Fibroblast of the conjunctiva (primary cell): ENCODE data around the gene SPATA6.
"Not testable (repeated sequence)": the region's sequence is repeated elsewhere in the genome, so short reads cannot be mapped to it uniquely, and the experiment has no call there.

ENCODE experiments used
- DNase-seq: peaks from one replicate; pipeline ENCODE4 v3.0.0-alpha.2; 2010; ENCODE audit warnings: low read depth

Gene SPATA6

GRCh38 chr1:48356901-48357300, 115.1 kb downstream of the SPATA6 start:
- DNase-seq: no peak

GRCh38 chr1:48344373-48344772, 127.6 kb downstream of the SPATA6 start:
- DNase-seq: no peak

- DNase-seq: no peak
These were observed 130.8 kb downstream of the SPATA6 start for GRCh38 chr1:48341221-48341620.

GRCh38 chr1:48338257-48338656, 133.7 kb downstream of the SPATA6 start:
- no peak for DNase-seq

- no peak for DNase-seq
These were observed 138.7 kb downstream of the SPATA6 start for GRCh38 chr1:48333316-48333715.

- no peak for DNase-seq
These were observed 139.9 kb downstream of the SPATA6 start for GRCh38 chr1:48332115-48332514.

- no peak for DNase-seq
These were observed 142.1 kb downstream of the SPATA6 start for GRCh38 chr1:48329905-48330304.

GRCh38 chr1:48329486-48329885, 142.5 kb downstream of the SPATA6 start:
- no peak for DNase-seq

- not testable (repeated sequence) for DNase-seq
These were observed 160.2 kb downstream of the SPATA6 start for GRCh38 chr1:48311829-48312228.

GRCh38 chr1:48309564-48310082, 162.4 kb downstream of the SPATA6 start:
- no peak for DNase-seq

- DNase-seq: no peak
These were observed 169.4 kb downstream of the SPATA6 start for GRCh38 chr1:48302652-48303051.

GRCh38 chr1:48294656-48295055, 177.3 kb downstream of the SPATA6 start:
- DNase-seq: no peak

- not testable (repeated sequence) for DNase-seq
These were observed 177.9 kb downstream of the SPATA6 start for GRCh38 chr1:48294094-48294493.

- no peak for DNase-seq
These were observed 179.3 kb downstream of the SPATA6 start for GRCh38 chr1:48292706-48293105.

GRCh38 chr1:48291421-48291820, 180.6 kb downstream of the SPATA6 start:
- DNase-seq: no peak

GRCh38 chr1:48285525-48285924, 186.5 kb downstream of the SPATA6 start:
- no peak for DNase-seq

- not testable (repeated sequence) for DNase-seq
These were observed 187.1 kb downstream of the SPATA6 start for GRCh38 chr1:48284696-48285420.

- DNase-seq: not testable (repeated sequence)
These were observed 189.7 kb downstream of the SPATA6 start for GRCh38 chr1:48282329-48282728.

- not testable (repeated sequence) for DNase-seq
These were observed 194.6 kb downstream of the SPATA6 start for GRCh38 chr1:48277437-48277836.

GRCh38 chr1:48266576-48266975, 205.4 kb downstream of the SPATA6 start:
- no peak for DNase-seq

- no peak for DNase-seq
These were observed 209.0 kb downstream of the SPATA6 start for GRCh38 chr1:48263041-48263440.

GRCh38 chr1:48261881-48262400, 210.1 kb downstream of the SPATA6 start:
- DNase-seq: no peak

- no peak for DNase-seq
These were observed 213.9 kb downstream of the SPATA6 start for GRCh38 chr1:48258106-48258505.

GRCh38 chr1:48254254-48254653, 217.8 kb downstream of the SPATA6 start:
- no peak for DNase-seq
